ENCODE data around the gene ZSCAN10.

Gene ZSCAN10

GRCh38 chr16:3099732-3100499 lies 822 bp upstream of the ZSCAN10 start:
- H3K4me2 ChIP-seq (ENCODE audit: low read depth, low read length, poor library complexity, severe bottlenecking), result no peak overlapping the region
- H3K9me2 ChIP-seq (replicated peaks; ENCODE audit: low read depth, low read length), result no peaks in the 10 kb centered on the region
- H3K27me3 ChIP-seq (ENCODE audit: insufficient read depth, low read length, poor library complexity, severe bottlenecking), result no peaks in the 10 kb centered on the region
- no peaks in the 10 kb centered on the region for H4K20me1 ChIP-seq (ENCODE audit: insufficient read depth, low read length, poor library complexity, severe bottlenecking)
- no peaks in the 10 kb centered on the region for H3K9me3 ChIP-seq (ENCODE audit: insufficient read depth, low read depth, low read length)
- no peak overlapping the region for H3K9ac ChIP-seq (ENCODE audit: low read depth, low read length, poor library complexity, severe bottlenecking)
- H2AFZ ChIP-seq (ENCODE audit: low read length), result no peak overlapping the region
- no peaks in the 10 kb centered on the region for H3K36me3 ChIP-seq (ENCODE audit: insufficient read depth, low read length)
- H3K79me2 ChIP-seq (ENCODE audit: insufficient read depth, low read length), result no peaks in the 10 kb centered on the region
- no peak overlapping the region for H3K4me3 ChIP-seq (ENCODE audit: low read length, poor library complexity, severe bottlenecking)
- no peak for TF ChIP-seq EZH2phosphoT487 (IDR thresholded peaks at IDR 0.05; ENCODE audit: borderline replicate concordance)
- TF ChIP-seq CTCF (conservative IDR thresholded peaks at IDR 0.05; ENCODE audit: low read length), result no peak
- peaks cover 4% of the 10 kb centered on the region for H3K4me1 ChIP-seq (ENCODE audit: insufficient read depth, low read length, poor library complexity, severe bottlenecking)
- no peaks in the 10 kb centered on the region for H3F3A ChIP-seq (ENCODE audit: low read depth)

- TF ChIP-seq EZH2phosphoT487 (IDR thresholded peaks at IDR 0.05; ENCODE audit: borderline replicate concordance) (no peak), CTCF (conservative IDR thresholded peaks at IDR 0.05; ENCODE audit: low read length) (no peak)
- Histone ChIP-seq H3K4me2 (ENCODE audit: low read depth, low read length, poor library complexity, severe bottlenecking) (no peak overlapping the region), H3K9me3 (ENCODE audit: insufficient read depth, low read depth, low read length) (no peaks in the 10 kb centered on the region), H2AFZ (ENCODE audit: low read length) (no peak overlapping the region), H3K9me2 (replicated peaks; ENCODE audit: low read depth, low read length) (no peaks in the 10 kb centered on the region), H3K4me3 (ENCODE audit: low read length, poor library complexity, severe bottlenecking) (no peak overlapping the region), H3K4me1 (ENCODE audit: insufficient read depth, low read length, poor library complexity, severe bottlenecking) (peaks cover 4% of the 10 kb centered on the region), H3F3A (ENCODE audit: low read depth) (no peaks in the 10 kb centered on the region), H3K36me3 (ENCODE audit: insufficient read depth, low read length) (no peaks in the 10 kb centered on the region), H4K20me1 (ENCODE audit: insufficient read depth, low read length, poor library complexity, severe bottlenecking) (no peaks in the 10 kb centered on the region), H3K79me2 (ENCODE audit: insufficient read depth, low read length) (no peaks in the 10 kb centered on the region), H3K9ac (ENCODE audit: low read depth, low read length, poor library complexity, severe bottlenecking) (no peak overlapping the region), H3K27me3 (ENCODE audit: insufficient read depth, low read length, poor library complexity, severe bottlenecking) (no peaks in the 10 kb centered on the region)
Measured at GRCh38 chr16:3099395-3099731, 269 bp upstream of the ZSCAN10 start.

GRCh38 chr16:3097266-3097665 lies 1.8 kb downstream of the ZSCAN10 start:
- Histone ChIP-seq H3K4me2 (ENCODE audit: low read depth, low read length, poor library complexity, severe bottlenecking) (no peak overlapping the region), H3K4me1 (ENCODE audit: insufficient read depth, low read length, poor library complexity, severe bottlenecking) (peaks cover 4% of the 10 kb centered on the region)

More at GRCh38 chr16:3097266-3097665, 1.8 kb downstream of the ZSCAN10 start:
- Histone ChIP-seq H2AFZ (ENCODE audit: low read length) (no peak overlapping the region), H3K27me3 (ENCODE audit: insufficient read depth, low read length, poor library complexity, severe bottlenecking) (no peaks in the 10 kb centered on the region), H3K9ac (ENCODE audit: low read depth, low read length, poor library complexity, severe bottlenecking) (no peak overlapping the region), H4K20me1 (ENCODE audit: insufficient read depth, low read length, poor library complexity, severe bottlenecking) (no peaks in the 10 kb centered on the region), H3K9me2 (replicated peaks; ENCODE audit: low read depth, low read length) (no peaks in the 10 kb centered on the region), H3K4me3 (ENCODE audit: low read length, poor library complexity, severe bottlenecking) (no peak overlapping the region), H3F3A (ENCODE audit: low read depth) (no peaks in the 10 kb centered on the region), H3K9me3 (ENCODE audit: insufficient read depth, low read depth, low read length) (no peaks in the 10 kb centered on the region), H3K79me2 (ENCODE audit: insufficient read depth, low read length) (no peaks in the 10 kb centered on the region), H3K36me3 (ENCODE audit: insufficient read depth, low read length) (no peaks in the 10 kb centered on the region)
- TF ChIP-seq CTCF (conservative IDR thresholded peaks at IDR 0.05; ENCODE audit: low read length) (no peak), EZH2phosphoT487 (IDR thresholded peaks at IDR 0.05; ENCODE audit: borderline replicate concordance) (no peak)

Data from Loucy (cell line).